Activated naive CD4-positive, alpha-beta T cell treated with anti-CD3 and anti-CD28 coated beads, Interleukin-2, amount 50 U/mL, for 16 hours (primary cell): ENCODE data around the gene ATP9B.

Source experiments
- DNase-seq: peaks from one replicate; pipeline ENCODE4 v3.0.0-alpha.2; 2020

Gene ATP9B, protein sequence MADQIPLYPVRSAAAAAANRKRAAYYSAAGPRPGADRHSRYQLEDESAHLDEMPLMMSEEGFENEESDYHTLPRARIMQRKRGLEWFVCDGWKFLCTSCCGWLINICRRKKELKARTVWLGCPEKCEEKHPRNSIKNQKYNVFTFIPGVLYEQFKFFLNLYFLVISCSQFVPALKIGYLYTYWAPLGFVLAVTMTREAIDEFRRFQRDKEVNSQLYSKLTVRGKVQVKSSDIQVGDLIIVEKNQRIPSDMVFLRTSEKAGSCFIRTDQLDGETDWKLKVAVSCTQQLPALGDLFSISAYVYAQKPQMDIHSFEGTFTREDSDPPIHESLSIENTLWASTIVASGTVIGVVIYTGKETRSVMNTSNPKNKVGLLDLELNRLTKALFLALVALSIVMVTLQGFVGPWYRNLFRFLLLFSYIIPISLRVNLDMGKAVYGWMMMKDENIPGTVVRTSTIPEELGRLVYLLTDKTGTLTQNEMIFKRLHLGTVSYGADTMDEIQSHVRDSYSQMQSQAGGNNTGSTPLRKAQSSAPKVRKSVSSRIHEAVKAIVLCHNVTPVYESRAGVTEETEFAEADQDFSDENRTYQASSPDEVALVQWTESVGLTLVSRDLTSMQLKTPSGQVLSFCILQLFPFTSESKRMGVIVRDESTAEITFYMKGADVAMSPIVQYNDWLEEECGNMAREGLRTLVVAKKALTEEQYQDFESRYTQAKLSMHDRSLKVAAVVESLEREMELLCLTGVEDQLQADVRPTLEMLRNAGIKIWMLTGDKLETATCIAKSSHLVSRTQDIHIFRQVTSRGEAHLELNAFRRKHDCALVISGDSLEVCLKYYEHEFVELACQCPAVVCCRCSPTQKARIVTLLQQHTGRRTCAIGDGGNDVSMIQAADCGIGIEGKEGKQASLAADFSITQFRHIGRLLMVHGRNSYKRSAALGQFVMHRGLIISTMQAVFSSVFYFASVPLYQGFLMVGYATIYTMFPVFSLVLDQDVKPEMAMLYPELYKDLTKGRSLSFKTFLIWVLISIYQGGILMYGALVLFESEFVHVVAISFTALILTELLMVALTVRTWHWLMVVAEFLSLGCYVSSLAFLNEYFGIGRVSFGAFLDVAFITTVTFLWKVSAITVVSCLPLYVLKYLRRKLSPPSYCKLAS

GRCh38 chr18:79068937-79069716 is at the start of gene ATP9B:
TSS of gene ATP9B (plus strand) at chr18:79069394. CDS start at chr18:79069411, 17 bp downstream.
- peak; percentile 97 for DNase-seq

GRCh38 chr18:79019881-79020280 is 49.3 kb upstream of the ATP9B start:
- DNase-seq, result no peak

- DNase-seq, result no peak
These were observed 46.6 kb upstream of the ATP9B start for GRCh38 chr18:79022603-79023002.

DNA sequence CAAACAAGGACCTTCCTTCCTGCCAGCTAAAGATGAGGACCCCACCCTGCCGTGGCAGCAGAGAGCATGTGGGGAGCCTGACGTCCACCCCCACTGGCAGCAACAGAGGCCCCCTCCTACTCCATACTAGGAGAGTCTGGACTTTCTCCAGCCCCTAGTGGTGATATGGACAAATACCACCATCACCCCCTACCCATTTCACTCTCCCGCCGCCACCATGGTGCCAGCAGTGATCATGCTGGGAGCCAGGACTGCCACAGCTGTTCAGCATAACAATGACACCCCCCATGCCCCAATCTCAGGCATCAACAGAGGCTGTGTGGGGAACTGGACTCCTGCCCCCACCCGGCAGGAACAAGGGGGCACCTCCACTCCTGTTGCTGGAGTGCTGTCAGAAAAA is 42.7 kb upstream of the ATP9B start:
- no peak for DNase-seq

GRCh38 chr18:79030680-79031079 is 38.5 kb upstream of the ATP9B start:
- DNase-seq, result no peak

DNA sequence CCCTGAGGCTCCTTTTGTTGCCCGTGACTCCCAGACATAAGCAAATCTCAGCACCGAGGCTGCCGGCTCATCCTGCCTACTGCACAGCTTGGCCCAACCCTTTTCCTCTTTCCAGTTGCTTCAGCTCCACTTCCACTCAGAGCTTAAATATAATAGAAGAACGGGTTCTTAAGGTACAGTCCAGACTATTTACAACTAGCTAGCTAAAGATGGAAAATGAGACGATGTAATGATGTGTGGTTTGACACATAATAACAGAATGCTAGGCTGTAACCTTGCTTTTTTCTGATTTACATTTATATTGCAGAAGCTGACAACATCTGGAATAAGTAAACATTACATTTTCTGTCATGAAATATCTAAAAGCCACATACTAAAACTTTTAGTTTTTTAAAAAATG is 26.9 kb upstream of the ATP9B start:
- DNase-seq, result no peak

DNA sequence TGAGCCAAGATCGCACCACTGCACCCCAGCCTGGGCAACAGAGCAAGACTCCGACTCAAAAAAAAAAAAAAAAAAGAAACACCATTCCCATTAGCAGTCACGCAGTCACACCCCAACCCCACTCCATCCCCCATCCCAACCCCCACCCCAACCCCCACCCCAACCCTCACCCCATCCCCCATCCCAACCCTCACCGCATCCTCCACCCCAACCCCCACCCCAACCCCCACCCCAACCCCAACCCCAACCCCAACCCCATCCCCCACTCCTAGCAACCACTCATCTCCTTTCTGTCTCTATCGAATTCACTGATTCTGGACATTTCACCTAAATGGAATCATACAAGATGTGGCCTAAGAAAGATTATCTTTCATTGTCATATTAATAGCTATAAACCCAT is 25.9 kb upstream of the ATP9B start:
- no peak for DNase-seq

- DNase-seq, result no peak
These were observed 22.7 kb upstream of the ATP9B start for GRCh38 chr18:79046522-79046921.

GRCh38 chr18:79047556-79048244 is 21.5 kb upstream of the ATP9B start:
- DNase-seq, result no peak

GRCh38 chr18:79048245-79048632 is 21.0 kb upstream of the ATP9B start:
- DNase-seq, result no peak

DNA sequence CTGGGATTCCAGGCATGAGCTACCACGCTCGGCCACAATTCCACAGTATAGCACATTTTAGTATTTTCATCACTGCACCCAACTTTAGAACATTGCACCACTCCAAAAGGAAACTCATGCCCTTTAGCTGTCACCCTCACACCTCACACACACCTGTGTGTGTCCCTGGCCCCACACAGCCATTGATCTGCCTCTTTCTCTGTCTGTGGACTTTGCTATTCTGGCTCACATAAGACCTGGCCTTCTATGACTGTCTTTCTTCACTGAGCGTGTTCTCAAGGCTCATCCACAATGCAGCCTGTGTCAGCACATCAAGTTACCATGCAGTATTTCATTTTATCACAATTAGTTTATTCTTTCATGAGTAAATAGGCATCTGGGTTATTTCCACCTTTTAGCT is 19.7 kb upstream of the ATP9B start:
- no peak for DNase-seq

DNA sequence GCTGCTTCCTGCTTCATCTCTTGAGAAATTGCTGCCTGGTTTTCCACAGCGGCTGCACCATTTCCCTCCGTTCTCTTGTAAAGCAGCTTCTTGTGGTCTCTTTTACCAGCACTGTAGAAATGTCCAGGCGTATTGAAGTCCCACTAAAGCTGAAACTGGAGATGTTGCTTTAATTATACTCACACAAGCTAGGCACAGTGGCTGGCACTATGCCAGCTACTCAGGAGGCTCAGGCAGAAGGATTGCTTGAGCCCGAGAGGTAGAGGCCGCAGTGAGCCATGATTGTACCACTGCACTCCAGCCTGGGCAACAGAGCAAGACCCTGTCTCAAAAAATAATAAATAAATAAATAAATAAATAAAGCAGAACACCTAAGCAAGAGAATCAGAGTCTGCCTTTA is 19.2 kb upstream of the ATP9B start:
- DNase-seq, result no peak

DNA sequence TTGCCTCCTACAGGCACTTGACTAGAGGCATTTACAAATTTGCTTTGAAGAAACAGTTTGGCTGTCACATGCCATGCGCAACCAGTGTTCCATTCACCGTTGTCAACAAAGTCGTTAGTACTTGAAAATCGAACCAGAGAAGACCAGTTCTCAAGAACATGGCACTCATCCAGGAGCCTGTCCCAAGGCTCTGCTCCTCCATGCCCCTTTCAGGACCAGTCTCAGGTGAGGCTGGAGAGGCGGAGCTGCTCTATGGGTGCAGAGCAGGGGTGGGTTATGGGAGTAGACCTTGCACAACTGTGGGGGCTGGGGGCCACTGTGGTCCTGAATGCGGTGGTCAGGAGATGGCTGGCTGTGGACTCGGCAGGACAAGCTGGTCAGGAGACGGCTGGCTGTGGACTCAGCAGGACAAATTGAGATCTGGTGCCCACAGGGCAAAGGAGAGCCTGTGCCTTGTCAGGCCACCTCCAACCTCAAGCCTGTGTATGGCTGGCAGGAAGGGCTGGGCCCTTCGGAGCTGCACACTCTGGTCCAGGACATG is 12.3 kb upstream of the ATP9B start:
- DNase-seq, result no peak

DNA sequence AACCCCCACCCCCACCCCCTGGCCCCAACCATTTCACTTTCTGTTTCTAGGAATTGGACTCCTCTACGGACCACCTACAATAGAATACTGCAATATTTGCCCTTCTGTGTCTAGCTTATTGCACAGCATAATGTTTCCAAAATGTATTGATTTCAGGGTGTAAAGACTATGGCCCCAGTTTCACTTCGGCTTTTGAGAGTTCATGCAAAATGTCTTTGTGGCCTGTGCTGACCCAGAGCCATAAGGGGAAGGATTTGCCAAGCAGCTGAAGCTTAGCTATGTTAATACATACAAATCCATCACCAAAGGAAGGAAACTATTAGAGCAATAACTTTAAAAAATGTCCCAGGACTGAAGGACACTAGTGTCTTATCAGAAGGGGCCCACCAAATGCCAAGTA is 11.2 kb upstream of the ATP9B start:
- no peak for DNase-seq

GRCh38 chr18:79062806-79063205 is 6.4 kb upstream of the ATP9B start:
- DNase-seq, result no peak

DNA sequence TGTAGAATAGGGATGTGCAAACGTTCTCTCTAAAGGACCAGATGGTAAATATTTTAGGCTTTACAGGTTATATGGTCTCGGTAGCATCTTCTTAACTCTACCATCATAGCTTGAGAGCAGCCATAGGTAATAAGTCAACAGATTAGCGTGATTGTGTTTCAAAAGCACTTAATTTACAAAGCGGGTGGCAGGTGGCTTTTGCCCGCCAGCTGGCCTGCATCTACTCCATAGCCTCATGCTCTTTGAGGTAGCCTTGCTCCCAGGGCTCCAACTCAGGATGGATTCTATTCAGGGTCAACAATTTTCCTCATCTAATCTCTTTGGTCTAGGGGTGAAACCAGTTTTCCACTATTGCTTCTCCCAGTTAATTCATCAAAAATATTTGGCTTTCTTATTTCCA is 5.0 kb upstream of the ATP9B start:
- DNase-seq, result no peak

DNA sequence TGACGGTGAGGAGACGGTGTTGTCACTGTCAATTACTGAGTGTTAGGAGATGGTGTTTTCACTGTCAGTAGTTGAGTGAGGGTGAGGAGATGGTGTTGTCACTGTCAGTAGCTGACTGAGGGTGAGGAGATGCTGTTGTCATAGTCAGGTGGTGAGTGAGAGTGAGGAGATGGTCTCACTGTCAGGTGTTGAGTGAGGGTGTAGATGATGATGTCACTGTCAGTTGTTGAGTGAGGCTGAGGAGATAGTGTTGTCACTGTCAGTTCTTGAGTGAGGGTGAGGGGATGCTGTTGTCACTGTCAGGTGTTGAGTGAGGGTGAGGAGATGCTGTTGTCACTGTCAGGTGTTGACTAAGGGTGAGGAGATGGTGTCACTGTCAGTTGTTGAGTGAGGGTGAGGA is 3.4 kb upstream of the ATP9B start:
- DNase-seq, result no peak

- DNase-seq, result no peak
These were observed 1.6 kb upstream of the ATP9B start for GRCh38 chr18:79067611-79068010.

DNA sequence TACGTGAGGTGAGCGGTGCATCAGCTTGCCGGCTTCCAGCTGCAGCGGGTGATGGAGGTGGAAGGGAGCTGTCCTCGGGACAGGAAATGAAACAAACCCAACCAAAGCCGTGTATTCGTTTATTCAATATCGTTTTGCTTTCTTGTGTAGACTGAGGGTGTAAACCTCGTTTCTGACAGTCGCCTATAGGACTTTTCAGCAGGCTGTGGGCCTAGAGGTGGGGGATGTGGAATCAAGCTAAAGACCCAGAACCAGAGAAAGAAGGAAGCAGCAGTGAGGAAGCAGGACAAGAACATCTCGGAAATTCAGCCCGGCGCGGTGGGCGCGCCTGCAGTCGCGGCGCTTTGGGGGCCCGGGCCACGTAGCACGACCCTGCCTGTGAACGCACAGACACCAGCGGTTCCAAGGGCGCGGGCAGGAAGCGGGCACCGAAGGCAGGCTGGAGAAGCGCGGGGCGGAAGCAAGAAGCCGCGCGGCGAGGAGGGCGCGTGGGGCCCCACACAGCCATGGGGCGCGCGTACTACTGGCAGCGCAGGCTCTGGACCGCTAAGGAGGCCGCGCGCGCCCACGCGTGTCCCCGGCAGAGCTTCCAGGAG is 755 bp upstream of the ATP9B start:
- DNase-seq, result peak; percentile 39

DNA sequence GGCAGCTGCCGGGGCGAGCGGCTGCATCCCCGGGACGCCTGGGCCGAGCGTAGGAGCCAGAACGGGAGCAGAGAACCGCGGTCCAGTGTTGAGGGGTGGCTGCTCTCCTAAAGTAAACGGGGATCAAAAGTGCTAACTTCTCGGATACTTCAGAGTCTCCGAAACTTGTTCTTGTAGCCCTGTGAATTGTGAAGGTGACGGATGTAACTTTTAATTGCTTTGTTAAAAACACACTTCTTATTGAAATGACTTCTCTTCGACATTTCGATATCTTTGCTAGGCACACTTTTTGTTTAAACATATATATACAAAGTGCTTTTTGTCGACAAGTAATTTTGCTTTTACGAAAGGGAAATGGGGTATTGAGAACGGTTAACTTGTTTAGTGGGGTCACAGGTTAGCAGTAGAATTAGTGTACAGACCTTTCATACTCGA is 540 bp downstream of the ATP9B start:
- DNase-seq, result no peak

- DNase-seq, result no peak
These were observed 1.3 kb downstream of the ATP9B start for GRCh38 chr18:79070486-79070885.
